MV-4-11 (cell line): Measurements from ENCODE around the gene CCL27.

Source experiments
- DNase-seq: peaks from one replicate; lab custom pipeline; 2025; lab: John Stamatoyannopoulos, UW

The CCL27 gene

GRCh38 chr9:34662526-34663302 is at the start of gene CCL27:
Gene CCL27, minus strand, starts transcription at chr9:34662657. Its CDS starts 24 bp downstream, at chr9:34662633.
- DNase-seq = no peak

- no peak for DNase-seq
These were observed 49.7 kb upstream of the CCL27 start for GRCh38 chr9:34712140-34712539.

GRCh38 chr9:34710023-34710422 is 47.6 kb upstream of the CCL27 start, which contains the start of gene CCL21:
Gene CCL21, minus strand, starts transcription at chr9:34710136. Its CDS starts 70 bp downstream, at chr9:34710066.
- DNase-seq = peak; percentile 26

GRCh38 chr9:34709196-34709978 is 46.9 kb upstream of the CCL27 start:
- DNase-seq = no peak

GRCh38 chr9:34707130-34707529 is 44.7 kb upstream of the CCL27 start:
- DNase-seq = no peak

GRCh38 chr9:34701769-34702736 is 39.6 kb upstream of the CCL27 start:
- peak; percentile 64 for DNase-seq

GRCh38 chr9:34701023-34701768 is 38.7 kb upstream of the CCL27 start:
- peak; percentile 23 for DNase-seq

GRCh38 chr9:34694811-34695210 is 32.4 kb upstream of the CCL27 start:
- DNase-seq = no peak

GRCh38 chr9:34693560-34693959 is 31.1 kb upstream of the CCL27 start:
- DNase-seq = no peak

GRCh38 chr9:34691936-34692315 is 29.5 kb upstream of the CCL27 start:
- no peak for DNase-seq

- no peak for DNase-seq
These were observed 28.8 kb upstream of the CCL27 start, which contains the start of gene CCL19 for GRCh38 chr9:34690983-34691935. Gene CCL19, minus strand, starts transcription at chr9:34691276. Its CDS starts 137 bp downstream, at chr9:34691139.

- no peak for DNase-seq
These were observed 27.1 kb upstream of the CCL27 start for GRCh38 chr9:34689512-34689911.

- DNase-seq = no peak
These were observed 26.6 kb upstream of the CCL27 start for GRCh38 chr9:34689116-34689470.

GRCh38 chr9:34688329-34689115 is 26.1 kb upstream of the CCL27 start:
- DNase-seq = no peak

GRCh38 chr9:34687276-34688030 is 25.0 kb upstream of the CCL27 start:
- no peak for DNase-seq

- no peak for DNase-seq
These were observed 24.3 kb upstream of the CCL27 start for GRCh38 chr9:34686732-34687131.

- no peak for DNase-seq
These were observed 23.8 kb upstream of the CCL27 start for GRCh38 chr9:34686231-34686630.

GRCh38 chr9:34685591-34685990 is 23.1 kb upstream of the CCL27 start:
- no peak for DNase-seq

- no peak for DNase-seq
These were observed 22.4 kb upstream of the CCL27 start for GRCh38 chr9:34684816-34685215.
